NCI-H2196 treated with DMSO at 0.1 percent for 48 hours (cell line): ENCODE measurements around the gene ARHGAP36.

Experiments used
- DNase-seq: peaks from one replicate; lab custom pipeline; 2025; ENCODE audit not compliant: unreplicated experiment; lab: John Stamatoyannopoulos, UW

Gene ARHGAP36

DNA sequence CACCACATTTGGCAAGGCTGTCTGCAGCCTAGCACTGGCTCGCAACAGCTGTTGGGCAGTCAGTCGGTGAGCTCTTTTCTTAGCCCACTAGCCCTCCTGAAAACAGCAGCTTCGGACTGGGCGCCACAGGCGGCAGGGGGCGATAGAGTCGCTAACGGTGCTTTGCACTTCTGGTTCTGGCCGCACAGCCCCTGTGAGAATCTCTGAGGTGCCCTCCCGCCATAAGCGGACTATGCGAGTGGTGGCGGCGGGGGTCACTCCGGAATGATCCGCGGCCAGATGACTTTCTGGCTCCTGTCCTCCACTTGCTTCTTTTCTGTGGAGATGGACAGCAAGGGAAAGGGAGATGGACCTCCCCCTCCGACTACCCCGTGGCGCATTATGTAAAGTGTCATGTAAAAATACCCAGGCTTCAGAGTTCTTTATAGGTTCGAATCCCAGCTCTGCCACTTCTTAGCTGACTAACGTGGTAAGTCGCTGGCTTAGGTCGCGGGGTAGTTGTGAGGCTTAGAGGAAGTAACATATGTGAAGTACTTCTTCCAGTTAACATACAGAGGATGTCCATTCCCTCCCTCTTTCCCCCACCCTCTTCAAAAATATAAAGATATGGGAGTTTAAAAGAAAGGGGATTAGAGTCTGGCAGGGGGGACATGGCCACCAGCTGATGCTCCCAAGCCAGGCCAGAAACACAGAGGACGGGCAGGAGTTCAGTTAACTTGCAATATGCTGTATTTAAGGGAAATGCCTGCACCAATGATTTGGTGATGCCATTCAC lies 11.0 kb downstream of the ARHGAP36 start:
- no peak for DNase-seq

DNA sequence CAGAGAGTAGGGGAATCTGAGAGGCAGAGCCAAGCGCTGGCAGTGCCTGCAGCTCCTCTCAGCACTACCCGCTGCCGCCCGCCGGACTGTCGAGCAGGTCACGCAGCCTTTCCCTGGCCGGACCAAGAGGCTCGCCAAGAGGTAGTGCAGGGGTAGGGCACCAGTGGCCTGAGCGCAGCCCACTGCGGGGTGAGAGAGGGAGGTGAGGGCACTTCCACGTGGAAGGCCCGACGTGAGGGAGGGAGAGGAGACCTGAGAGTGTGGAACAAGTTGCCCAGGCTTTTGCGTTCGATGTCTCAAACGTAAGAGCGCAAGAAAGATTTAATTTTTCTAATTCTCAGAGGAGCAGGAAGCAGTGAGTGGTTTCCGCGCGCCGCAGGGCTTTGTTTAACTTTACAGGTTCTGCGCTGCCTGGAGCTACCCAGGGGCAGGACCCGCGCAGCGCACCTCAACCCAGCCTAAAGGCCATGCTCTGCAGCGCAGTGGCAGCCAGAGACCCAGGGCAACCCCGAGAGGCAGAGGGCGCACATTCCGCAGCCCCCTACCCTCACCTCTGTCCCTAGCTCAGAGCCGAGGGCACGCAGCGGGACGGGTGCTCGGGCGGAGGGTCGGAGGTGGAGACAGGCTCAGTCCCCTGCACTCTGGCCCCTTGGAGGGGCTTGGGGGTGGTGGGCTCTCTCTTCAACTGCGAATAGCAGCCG lies 14.9 kb downstream of the ARHGAP36 start:
- DNase-seq: no peak

DNA sequence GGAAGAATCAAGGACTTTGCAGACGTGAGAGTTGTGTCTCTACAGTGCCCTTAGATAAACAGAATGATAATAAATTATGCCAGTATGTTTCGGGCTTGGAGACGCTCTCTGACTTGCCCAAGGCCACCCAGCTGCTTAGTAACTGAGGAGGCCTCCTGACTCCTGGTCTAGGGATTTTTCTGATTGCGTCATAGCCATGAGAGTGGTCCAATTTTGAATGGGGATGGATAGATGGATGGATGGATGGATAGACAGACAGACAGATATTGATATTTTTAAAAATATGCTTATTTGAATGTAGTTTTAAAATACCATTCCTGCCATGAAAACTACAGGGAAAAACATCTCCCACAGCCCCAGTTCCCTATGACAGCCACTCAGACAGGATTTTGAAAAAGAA lies 15.5 kb downstream of the ARHGAP36 start:
- no peak for DNase-seq

DNA sequence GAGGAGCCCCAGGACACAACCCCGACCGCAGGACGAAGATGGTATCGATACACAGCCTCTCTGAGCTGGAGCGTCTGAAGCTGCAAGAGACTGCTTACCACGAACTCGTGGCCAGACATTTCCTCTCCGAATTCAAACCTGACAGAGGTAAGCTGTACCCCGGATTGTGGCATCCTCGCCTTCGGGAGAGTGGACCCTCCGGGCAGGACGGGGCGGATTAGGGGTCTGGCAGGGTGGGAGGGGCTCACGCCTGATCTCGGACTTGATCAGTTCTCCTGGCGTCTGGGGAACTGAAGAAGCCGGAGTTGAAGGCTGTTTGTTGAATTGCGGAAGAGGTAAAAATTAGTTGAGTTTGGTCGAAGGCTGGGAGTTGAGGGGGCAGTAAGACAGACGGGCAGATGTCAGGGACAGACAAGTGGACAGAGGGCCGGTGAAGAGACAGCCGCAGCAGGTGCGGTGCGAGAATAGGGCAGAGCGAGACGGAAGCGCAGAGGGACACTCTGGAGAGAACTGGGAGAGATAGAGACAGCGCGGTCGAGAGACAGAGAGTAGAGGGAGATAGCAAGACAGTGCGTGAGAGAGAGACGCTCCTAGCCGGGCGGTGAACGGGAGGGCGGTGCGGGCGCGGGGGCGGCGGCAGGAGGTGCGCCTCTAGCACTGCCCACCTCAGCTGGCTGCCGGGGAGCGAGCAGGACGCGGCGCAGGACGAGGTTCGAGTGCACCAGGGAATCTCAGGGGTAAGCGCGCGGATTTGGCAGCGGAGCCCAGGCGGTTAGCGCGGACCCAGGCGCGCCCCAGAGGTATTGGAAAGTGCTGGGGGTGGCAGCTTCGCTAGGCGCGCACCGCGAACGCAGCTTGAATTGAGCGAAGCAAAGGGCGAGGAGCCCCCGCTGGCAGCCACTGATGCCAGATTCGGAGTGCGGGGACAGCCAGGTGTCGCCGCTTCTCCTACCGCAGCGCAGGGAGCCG lies 23.9 kb downstream of the ARHGAP36 start:
- DNase-seq: no peak

DNA sequence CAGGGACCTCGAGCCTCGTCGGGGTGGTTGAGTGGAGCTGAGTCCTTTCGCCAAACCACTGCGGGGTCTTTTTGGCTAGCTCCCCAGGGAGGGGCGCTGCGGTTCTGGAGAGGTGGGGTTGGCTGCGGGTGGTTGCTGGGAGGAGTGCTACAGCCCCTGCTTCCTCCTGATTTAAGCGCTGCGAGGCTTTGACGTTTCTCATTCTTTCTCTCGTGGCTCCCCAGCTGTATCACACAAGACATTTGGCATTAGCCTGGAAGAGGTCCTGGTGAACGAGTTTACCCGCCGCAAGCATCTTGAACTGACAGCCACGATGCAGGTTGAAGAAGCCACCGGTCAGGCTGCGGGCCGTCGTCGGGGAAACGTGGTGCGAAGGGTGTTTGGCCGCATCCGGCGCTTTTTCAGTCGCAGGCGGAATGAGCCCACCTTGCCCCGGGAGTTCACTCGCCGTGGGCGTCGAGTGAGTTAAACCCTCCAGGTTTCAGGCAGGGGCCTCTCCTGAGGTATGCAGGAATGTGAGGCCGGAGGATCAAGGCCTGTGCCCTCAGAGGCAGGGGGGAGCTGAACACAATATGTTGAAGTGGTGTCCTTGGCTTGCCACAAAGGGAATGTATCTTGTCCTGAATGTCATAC lies 25.5 kb downstream of the ARHGAP36 start:
- DNase-seq: no peak

DNA sequence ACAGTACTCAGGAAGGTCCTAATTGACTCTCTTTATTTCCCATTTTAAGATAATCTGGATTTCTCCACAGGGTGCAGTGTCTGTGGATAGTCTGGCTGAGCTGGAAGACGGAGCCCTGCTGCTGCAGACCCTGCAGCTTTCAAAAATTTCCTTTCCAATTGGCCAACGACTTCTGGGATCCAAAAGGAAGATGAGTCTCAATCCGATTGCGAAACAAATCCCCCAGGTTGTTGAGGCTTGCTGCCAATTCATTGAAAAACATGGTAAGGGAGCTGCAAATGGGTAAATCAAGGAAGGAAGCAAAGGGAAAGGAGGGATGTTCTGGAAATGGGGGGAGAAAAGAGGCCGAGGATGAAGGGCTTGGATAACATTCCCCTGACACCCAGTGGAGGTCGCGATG lies 26.0 kb downstream of the ARHGAP36 start:
- no peak for DNase-seq

DNA sequence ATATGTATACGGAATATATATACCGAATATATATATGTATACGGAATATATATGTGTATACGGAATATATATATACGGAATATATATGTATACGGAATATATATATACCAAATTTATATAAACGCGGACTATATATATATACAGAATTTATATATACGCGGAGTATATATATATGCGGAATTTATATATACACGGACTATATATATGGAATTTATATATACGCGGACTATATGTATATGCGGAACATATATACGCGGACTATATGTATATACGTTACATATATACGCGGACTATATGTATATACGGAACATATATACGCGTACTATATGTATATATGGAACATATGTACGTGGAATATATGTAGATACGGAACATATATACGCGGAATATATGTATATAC lies 78.6 kb downstream of the ARHGAP36 start:
- no peak for DNase-seq

DNA sequence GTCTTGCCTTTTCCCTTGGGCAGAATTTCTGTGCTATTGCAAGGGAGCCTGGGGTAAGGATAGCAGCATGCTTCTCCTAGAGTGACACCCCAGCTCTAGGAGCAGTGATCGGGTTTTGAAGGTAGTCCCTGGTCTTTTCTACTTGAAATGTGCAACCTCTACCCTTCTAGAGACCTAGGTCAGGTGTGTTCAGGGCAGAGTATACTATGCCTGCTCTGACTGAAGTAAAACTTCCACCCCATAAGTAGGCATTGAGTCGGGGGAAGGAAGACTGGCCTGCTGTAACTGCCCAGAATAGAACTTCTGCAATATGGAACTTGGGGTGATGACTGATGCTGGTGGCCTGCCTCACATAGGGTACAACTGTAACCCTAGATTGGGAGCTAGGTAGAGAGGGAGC lies 80.9 kb downstream of the ARHGAP36 start:
- no peak for DNase-seq
